NCI-H526 (cell line): ENCODE measurements around the gene HES2.
"Not testable (repeated sequence)": the region's sequence is repeated elsewhere in the genome, so short reads cannot be mapped to it uniquely, and the experiment has no call there.

Experiments
- DNase-seq, 2 experiments: peaks; one replicate each; lab custom pipeline; 2025; lab: John Stamatoyannopoulos, UW

Gene HES2

DNA sequence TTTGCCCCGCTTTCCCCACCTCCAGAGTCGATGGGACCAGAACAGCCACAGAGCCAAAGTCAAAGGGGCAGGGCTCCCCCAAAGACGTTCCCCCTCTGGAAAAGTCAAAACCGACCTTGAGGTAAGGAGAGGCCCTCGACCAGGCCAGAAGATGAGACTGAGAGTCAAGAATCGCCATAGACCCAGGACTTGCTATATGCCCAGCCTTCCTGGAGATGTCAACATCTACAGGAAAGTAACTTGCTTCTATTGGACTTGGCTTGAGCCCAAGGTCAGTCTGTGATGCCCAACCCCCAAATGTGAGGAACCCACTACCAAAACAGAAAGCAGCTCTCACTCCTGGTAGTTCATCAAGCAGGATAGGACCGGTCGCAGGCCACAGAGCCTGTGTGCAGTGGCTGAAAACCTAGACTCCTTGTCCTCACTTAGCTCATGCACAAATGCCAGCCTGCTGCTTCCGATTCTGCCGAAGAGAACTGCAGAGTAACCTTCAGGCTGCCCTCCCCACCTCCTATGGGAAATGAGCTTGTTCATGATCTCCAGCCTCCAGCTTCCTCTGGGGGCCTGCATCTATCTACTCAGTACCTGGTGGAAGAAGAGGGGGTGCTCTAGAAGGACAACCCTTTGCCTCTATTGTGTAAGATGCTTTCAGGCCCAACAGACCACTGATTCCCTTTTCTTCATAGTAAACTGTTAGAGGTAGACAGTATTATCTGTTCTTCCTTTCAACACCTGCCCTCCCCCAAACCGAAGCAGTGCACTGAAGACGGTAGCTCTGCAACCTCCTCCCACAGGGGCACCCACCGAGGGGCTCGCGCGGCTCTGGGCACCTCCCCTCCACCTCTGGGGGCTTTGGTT lies 27.5 kb downstream of the HES2 start:
- DNase-seq = peak; percentile 21 to 48

DNA sequence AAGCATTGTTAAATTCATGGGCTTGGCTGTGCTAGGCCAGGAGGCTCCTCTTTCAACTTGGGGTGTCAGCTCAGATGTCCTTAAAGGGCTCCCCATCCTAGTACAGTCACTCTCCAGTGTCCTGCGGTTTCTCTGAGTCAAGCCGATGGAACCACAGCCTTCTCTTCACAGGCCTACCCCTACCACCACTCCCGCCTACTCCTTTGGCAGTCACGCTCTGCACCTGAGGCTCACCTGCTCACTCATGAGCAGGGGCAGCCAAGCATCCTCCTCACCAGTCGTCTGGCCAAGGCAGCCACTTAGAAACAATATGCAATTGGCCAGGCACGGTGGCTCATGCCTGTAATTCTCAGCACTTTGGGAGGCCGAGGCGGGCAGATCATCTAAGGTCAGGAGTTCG lies 29.7 kb downstream of the HES2 start:
- DNase-seq = peak in 1 of 2 experiments; percentile 7

DNA sequence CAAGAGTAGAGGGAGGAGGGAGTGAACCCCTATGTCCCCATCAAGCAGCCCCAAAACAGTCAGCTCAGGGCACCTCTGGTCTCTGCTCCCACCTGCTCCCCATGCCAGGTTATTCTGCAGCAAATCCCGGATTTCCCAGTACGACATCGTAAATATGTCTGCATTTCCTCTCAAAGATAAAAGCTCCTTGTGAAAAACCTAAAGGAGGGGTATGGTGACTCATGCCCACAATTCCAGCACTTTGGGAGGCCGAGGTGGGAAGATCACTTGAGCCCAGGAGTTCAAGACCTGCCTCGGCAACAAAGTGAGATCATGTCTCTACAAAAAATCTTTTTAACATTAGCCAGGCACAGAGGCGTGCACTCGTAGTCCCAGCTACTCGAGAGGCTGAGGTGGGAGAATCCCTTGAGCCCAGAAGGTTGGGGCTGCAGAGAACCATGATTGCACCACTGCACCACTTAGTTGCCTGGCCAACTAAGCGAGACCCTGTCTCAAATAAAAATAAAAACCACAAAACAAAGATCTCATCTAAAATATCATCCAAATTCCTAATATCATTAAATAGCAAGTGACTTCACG lies 33.3 kb downstream of the HES2 start:
- DNase-seq = no peak

DNA sequence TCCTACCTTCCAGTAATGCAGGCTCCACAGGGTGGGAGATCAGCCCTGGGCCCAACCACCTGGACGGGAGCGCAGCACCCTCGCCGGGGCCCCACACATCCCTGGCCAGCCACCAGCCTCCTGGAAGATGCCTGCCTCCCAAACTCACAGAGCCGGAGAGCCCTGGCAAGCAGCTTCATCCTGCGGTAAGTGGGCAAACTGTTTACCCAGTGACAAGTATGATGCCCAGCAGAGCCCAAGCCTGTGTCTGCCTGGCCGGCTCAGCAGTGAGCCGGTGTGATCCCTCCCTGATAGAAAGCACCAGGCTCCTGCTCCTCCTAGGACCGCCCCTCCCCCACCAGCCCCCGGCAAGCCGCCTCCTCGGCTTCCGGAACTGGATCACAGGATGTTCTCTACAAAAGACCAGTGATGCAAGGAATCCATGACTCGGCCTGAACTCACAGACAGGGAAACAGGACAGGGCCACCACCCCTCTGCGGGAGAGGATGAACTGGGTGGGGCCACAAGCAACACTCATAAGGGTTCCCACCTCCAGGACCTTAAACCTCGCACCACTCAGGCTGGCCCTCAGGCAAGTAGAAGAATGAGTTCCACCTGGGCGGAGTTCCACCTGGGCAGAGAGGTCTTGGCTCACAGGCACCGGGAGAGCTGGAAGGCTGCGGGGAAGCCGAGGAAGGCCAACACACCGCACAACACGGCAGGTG lies 34.1 kb downstream of the HES2 start:
- DNase-seq = peak; percentile 29 to 67

DNA sequence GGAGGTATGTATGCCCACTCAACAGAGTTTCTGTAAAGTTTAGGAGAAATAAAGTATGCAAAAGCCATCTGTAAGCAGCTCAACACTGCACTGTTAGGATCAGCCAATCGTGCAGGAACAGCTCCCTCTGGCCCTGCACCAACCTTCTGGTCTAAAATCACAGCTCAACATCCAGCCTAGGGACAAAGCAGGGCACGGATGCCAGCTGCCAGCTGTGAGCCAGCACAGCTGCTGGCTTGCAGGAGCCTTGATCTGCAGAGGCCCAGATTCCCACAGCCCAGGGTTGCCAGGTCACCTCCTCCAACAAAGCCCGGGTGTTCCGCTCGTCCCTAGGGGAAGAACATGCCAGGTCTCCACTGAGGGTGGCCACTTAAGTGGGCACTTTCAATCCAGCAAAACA lies 34.8 kb downstream of the HES2 start:
- DNase-seq = no peak

DNA sequence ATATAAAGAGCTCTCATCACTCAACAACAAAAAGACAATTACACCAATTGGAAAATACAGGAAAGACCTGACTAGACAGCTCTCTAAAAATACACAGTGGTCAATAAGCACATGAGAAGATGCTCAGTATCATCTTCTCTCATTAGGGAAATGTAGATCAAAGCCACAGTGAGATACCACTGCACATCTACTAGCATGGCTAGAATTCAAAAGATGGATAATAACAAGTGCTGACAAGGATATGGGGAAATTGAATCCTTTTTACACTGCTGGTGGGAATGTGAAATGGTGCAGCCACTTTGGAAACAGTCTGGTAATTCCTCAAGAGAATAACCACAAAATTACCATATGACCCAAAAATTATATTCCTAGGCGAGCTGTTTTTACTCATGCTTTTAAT lies 35.6 kb downstream of the HES2 start:
- DNase-seq = no peak

DNA sequence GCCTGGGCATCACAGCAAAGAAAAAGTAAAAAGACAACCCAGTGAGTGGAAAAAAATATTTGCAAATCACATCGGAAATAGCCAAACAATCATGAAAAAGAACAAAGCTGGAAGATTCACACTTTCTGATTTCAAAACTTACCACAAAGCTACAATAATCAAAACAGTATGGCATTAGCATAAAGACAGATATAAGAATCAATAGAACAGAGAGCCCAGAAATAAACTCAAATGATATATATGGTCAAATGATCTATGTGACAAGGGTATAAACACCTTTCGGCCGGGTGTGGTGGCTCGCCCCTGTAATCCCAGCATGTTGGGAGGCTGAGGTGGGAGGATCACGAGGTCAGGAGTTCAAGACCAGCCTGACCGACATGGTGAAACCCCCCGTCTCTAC lies 39.7 kb downstream of the HES2 start:
- DNase-seq = no peak

DNA sequence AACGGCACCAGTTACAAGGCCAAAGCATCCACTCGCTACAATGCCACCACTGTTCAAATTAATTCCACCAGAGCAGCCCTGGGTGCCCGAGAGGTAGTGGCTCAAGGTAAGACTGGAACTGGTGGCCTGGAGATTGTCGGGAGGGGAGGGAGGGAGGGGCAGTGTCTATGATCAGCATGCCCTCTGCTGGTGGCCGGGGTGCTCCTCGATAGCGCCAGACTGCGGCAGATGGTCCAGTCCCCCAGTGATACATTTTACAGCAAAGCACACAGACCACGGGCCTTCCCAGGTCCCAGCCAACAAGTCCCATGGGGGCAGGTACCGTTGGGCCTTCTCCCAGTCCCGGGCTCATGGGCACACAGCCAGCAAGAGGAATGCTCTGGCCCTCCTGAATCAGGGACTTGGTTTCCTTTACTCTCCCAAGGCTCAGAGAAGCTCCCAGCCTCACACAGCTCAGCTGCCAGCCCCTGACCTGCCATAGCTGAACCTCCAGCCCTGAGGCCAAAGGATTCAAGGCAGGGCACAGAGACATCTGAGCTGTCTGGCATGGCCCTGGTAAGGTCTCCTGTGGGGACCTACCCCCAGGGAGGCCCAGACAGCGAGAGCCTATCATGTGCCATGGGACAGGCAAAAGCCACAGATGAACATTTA lies 41.5 kb downstream of the HES2 start:
- peak; percentile 34 to 73 for DNase-seq

DNA sequence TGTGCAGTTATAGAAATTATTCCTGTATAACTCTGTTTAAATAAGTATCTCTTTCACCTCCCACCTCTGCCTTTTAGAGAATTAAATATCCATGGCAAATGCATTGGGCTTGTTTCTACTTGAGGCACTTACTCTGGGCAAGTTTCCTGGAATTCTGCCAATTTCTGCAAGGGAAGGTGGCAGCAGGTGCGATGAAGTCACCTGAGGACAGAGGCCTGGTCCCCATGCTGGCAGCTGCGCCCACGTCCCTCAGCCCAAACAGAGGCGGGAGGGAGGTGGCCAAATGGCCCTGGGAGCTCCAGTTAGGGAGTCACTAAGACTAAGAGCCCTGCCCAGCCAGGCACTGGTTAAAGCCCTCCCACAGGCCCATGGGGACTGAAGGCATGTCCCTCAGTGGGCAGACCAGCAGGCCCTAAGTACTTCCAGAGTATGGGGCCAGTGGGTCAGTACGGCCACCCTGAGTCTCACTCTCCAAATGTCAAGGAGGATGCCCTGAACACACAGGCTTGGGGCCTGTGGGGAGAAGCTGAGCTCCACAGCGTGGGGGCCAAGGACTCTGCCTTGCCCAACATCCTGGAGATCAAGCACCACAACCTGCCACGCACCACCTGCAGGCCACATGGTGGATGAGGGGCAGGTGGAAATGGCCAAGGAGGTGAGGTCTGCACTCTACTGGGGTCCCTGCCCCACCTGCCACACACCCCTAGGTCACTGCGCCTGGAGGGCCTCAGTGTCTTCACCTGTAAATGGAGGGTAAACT lies 45.6 kb downstream of the HES2 start:
- DNase-seq = peak; percentile 25 to 33

DNA sequence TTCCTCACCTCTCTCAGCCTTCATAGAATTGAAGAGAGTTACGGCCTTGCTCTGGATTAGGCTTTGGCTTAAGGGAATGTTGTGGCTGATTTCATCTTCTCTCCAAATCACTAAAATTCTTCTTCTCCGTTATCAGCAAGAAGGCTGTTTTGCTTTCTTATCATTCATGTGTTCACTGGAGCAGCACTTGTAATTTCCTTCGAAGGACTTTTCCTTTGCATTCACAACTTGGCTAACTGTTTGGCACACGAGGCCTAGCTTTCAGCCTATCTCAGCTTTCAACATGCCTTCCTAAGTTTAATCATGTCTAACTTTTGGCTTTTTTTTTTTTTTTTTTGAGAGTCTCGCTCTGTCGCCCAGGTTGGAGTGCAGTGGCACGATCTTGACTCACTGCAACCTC lies 47.5 kb downstream of the HES2 start:
- DNase-seq = not testable (repeated sequence)

DNA sequence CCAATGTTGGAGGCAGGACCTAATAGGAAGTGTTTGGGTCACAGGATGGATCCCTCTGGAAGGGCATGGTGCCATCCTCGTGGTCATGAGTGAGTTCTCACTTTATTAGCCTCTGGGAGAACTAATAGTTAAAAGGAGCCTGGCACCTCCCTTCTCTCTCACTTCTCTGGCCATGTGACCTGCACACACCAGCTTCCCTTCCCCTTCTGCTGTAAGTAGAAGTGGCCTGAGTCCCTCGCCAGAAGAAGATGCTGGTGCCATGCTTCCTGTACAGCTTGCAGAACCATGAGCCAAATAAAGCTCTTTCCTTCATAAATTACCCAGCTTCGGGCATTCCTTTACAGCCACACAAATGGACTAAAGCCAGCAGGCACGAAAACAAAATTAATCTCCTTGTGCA lies 49.7 kb downstream of the HES2 start:
- DNase-seq = no peak

DNA sequence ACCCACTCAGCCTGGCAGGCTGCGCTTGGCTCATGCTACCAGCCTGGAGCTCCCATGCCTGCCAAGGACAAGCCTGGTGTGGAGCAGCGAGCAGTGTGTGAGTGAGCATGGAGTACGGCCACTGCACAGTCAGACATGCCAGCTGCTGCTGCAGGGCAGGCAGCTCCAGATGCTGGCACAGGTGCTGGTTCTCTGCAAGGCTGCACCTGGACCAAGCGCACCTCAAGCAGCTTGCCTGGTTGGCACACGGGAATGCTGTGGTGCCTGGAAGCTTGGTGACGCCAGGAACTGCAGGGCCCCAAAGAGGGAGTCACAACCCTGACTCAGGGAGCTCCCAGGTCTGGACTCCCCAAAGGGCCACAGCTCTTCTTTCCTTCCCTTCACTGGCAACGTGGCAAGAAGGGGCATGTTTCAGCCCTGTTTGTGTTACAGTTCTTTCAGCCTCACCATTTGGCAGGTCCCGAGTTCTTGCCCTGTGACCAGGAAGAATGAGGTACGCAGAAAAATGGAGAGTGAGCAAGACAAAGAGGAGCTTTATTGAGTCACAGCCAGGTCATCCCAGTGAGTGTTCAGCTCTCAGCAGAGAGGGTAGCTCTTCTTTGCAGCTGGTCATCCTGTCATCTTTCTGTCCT lies 52.2 kb downstream of the HES2 start:
- DNase-seq = no peak

DNA sequence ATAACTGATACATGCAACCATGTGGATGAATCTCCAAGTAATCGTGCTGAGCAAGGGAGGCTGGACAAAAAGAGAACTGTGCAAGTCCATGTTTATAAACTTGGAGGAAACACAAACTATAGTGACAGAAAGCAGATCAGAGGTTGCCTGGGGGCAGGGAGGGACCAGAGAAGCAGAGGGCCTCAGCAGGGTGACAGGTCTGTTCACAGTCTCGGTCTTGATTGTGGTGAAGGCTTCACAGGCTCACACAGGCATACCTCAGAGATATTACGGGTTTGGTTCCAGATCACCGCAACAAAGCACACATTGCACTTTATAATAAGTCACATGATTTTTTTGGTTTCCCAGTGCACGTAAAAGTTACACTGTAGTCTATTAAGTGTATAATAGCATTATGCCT lies 54.7 kb downstream of the HES2 start:
- DNase-seq = no peak

DNA sequence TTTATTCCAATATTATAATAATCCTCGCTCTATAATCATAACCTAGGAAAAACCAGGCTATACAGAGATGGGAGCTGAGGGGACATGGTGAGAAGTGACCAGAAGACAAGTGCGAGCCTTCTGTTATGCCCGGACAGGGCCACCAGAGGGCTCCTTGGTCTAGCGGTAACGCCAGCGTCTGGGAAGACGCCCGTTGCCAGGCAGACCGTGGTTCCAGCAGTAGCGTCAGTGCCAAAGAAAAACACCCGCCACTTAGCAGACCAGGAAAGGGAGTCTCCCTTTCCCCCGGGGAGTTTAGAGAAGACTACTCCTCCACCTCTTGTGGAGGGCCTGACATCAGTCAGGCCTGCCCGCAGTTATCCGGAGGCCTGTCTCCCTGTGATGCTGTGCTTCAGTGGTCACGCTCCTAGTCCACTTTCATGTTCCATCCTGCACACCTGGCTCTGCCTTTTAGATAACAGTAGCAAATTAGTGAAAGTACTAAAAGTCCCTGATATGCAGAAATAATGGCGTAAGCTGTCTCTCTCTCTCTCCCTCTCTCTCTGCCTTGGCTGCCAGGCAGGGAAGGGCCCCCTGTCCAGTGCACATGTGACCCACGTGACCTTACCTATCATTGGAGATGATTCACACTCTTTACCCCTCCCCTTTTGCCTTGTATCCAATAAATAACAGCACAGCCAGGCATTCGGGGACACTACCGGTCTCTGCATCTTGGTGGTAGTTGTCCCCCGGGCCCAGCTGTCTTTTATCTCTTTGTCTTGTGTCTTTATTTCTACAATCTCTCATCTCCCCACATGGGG lies 56.4 kb downstream of the HES2 start:
- DNase-seq = peak; percentile 18 to 57
